Stimulated activated CD8-positive, alpha-beta memory T cell treated with anti-CD3 and anti-CD28 coated beads, Interleukin-7, amount 100 ng/mL, for 1 hour (primary cell): ENCODE data around the gene DPH1.
"Not testable (repeated sequence)": the region's sequence is repeated elsewhere in the genome, so short reads cannot be mapped to it uniquely, and the experiment has no call there.

Experiments used
- DNase-seq, 2 donors: peaks; one replicate each; pipeline ENCODE4 v3.0.0-alpha.2; 2020; ENCODE audit warnings: low read depth in 2 of 2

DPH1 gene

DNA sequence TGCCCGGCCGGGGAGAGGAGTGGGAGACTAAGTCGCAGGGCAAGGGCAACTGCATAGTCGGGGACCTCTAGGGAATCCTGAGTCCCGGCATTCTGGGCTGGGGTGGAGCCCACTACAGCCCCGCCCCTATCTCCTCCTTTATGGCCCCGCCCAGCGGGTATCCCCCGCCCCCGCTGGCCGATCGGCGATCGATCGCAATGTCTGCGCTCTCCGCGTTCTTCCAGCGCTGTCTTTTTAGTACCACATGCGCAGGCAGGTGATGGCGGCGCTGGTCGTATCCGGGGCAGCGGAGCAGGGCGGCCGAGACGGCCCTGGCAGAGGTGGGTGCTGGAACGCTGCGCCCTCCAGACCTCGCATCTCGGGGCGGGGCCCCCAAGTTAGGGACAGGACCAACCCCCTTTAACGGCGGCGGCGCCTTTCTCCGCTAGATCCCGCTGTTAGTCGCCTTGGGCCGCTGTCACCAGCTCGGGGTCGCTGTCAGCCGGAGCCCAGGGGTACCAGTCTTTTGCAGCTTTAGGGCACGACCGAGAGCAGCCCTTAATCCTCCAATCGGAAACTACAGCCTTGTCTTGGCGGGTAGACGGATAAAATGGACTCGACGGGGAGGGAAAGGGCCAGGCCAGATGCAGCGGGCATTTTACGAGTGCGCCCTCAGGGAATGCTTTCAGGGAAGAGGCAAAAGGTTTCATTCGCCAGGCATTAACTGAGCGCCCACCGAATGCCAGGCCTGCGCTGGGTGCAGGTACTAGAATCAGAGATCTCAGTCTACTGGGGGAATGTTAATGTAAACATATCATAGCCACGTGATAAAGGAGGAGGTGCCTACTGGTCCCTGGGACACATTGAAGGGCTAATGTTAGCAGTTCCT lies at the start of gene DPH1:
Gene DPH1 (plus strand): TSS at position 243 of the 868 bp plus-strand sequence. CDS start 17 bp downstream, at position 260.
- DNase-seq: peak; percentile 68 to 79

DNA sequence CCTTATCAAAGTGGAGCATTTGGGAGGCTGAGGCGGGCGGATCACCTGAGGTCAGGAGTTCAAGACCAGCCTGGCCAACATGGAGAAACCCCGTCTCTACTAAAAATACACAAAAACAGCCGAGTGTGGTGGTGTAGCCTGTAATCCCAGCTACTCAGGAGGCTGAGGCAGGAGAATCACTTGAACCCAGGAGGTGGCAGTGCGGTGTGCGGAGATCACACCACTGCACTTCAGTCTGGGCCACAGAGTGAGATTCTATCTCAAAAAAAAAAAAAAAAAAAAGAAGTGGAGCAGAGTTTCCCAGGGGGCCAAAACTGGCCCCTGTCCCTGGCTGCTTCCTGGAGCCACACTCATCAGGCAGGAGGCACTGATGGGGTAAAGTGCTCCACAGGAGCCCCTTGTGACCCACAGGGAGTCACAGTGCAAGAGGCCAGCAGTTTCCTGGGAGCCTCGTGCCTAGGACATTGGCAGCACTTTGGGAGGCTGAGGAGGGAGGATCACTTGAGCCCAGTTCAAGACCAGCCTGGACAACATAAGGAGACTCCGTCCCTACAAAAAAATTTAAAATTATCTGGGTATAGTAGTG lies 49.2 kb upstream of the DPH1 start:
- DNase-seq: no peak

- not testable (repeated sequence) for DNase-seq
These were observed 47.1 kb upstream of the DPH1 start for GRCh38 chr17:1982793-1983366.

DNA sequence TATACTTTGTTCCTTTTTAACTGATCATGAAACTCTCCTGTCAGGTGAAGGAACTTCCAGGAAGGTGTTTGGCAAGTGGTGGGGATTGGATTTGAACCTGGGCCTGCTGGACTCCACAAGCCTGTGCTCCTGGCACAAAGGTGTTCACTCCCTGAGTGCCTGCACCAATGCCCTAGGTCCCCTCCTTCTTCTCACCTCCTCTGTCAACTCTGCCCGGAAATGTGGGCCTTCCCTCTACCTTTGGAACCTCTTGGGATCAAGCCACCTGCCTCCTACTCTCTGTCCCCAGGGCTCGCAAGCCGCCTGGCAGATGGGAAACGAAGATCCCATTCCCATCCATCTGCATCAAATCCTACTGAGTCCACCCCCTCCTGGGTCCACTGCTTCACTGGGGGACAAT lies 44.9 kb upstream of the DPH1 start:
- no peak for DNase-seq

GRCh38 chr17:1985686-1986085 lies 44.3 kb upstream of the DPH1 start:
- DNase-seq: no peak

- DNase-seq: no peak
These were observed 43.0 kb upstream of the DPH1 start for GRCh38 chr17:1986783-1987451.

DNA sequence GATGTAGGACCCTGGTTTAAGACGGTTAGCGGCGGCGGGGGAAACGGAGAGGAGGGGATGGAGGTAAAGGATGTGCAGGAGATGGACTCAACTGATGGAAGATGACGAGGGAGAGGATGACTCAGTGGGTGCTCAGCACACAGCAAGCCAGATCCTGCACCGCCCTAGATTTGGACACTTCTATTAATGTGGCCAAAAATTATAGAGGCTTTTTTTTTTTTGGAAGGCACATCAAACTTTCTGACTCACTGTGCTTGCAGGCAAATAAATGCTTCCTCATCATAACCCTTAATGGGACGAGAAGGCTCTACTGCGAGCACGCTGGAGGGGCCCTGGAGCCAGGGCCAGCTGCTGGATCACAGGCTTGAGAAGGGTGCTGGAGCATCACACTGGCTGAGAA lies 40.8 kb upstream of the DPH1 start:
- DNase-seq: no peak

DNA sequence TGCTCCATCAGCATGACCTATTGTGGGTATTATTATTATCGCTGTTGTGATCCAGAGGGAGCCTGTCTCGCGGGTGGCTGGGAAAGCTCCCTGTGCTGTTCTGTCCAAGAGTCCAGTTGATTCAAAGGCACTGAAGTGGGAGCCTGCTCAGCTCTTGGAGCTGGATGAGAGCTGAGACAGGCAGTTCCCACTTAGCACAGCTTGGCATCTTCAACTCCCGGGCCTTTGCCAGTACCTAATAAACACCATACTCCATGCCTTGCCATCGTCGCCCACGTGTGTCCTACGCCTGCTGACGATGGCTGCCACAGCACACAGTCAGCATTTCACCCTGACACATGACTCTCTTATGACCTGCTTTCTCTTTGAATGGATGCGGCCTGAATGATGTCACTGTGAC lies 37.4 kb upstream of the DPH1 start:
- DNase-seq: no peak

DNA sequence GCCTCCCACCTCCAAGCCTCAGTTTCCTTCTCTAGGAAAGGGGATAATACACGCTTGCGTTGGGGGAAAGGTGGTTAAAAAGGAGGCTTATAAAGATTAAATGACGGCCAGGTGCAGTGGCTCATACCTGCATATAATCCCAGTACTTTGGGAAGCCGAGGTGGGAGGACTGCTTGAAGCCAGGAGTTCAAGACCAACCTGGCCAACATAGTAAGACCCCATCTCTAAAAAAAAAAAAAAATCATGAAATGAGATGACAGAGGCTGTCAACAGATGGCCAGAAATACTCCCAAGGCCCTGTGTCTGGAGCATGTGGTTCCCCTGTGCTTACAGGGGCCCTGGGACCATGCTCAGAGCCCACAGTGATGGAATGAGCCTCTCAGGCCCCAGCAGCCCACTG lies 35.2 kb upstream of the DPH1 start:
- DNase-seq: no peak

- DNase-seq: no peak
These were observed 34.5 kb upstream of the DPH1 start for GRCh38 chr17:1995321-1995892.

- DNase-seq: no peak
These were observed 33.8 kb upstream of the DPH1 start for GRCh38 chr17:1995907-1996799.

DNA sequence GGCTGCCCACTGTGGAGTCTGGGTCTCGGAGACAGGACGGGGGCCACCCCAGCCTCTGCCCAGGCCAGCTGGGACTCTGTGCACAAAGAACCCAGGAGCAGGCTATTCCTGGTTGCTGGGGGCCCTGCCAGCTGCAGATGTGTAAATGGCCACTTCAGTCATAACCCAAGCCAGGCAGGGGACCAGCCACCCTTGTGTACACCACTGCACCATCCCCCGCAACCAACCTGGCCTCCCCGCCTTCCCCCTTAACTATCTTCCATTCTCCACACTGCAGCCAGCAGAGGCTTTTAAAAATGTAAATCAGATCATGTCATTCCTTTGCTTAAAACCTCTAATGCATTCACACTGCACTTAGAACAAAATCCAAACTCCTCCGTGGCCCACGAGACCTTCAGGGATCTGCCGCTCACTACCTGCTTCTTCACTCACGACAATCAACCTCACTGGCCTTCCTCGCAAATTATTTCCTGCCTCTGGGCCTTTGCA lies 33.1 kb upstream of the DPH1 start:
- no peak for DNase-seq

GRCh38 chr17:1997289-1997926 lies 32.5 kb upstream of the DPH1 start:
- DNase-seq: no peak

DNA sequence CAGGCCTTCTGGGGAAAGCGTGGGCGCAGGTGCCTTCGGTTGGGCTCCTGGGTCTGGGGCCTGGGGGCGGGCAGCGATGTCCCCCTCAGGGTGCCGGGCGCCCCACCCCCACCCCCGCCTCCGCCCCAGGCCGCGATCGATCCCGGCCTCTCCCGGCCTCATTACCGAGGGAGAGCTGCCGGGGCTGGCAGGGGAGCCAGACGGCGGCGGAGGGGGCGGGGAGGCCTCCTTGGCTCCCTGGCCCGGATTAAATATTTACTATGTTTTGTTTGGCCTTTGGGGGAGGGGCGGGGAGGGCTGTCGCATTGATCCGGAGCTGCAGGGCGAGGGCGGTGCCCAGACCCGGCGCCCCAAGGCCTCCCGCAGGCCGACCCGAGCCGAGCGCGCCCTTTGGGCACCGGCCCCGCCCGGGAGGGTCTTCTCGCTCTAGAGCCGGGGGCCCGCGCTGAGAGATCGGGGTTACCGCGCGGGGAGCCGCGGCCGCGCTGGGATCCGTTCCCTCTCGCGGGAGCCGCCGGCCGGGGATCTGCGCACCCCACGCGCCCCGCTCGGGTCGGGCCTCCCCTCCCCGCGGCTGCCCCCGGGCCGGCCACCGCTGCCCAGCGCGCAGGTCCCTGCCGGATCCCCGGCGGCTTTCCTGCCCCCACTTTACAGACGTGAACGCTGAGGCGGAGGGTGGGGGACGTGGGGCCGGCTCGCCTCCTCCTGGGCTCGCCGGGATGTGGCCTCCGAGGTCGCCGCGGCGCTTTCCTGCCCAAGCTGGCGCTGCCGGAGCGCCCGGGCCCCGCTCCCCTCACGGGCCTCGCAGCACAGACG lies 31.8 kb upstream of the DPH1 start:
- no peak for DNase-seq

- no peak for DNase-seq
These were observed 30.2 kb upstream of the DPH1 start for GRCh38 chr17:1999557-2000251.

GRCh38 chr17:2002767-2003329 lies 27.1 kb upstream of the DPH1 start:
- no peak for DNase-seq

DNA sequence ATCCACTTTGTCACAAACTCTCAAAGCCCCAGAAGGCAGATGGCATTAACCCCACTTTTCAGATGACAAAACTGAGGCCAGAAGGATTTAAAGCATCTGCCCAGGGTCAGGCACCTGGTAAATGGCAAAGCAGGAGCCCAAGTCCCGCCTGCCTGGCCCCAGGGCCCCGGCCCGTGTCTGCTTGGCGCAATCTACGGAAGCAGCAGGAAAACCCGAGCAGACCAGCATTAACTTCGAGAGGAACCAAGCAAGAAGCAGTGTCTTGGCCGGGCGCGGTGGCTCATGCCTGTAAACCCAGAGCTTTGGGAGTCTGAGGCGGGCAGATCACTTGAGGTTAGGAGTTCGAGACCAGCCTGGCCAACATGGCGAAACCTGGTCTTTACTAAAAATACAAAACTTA lies 26.4 kb upstream of the DPH1 start:
- DNase-seq: no peak

- DNase-seq: no peak
These were observed 25.5 kb upstream of the DPH1 start for GRCh38 chr17:2004435-2004952.
